HEK293T (cell line): ENCODE data around the gene CLCNKB.

Experiments
- ELF4 ChIP-seq: fragments of 450-650 bp; IDR thresholded peaks from 2 replicates; pipeline ENCODE4 v1.6.1; 2017; ENCODE audit warnings: antibody characterized with exemption
- ZNF384 ChIP-seq: fragments of 450-650 bp; IDR thresholded peaks from 2 replicates; pipeline ENCODE4 v1.6.1; 2016

GRCh38 chr1:16077406-16078245, 34.0 kb downstream of the CLCNKB start:
- TF ChIP-seq ZNF384 (no peak), ELF4 (no peak)
